NCI-H345 (cell line): Measurements from ENCODE around the gene PIGH.

Experiments used
- DNase-seq: peaks from one replicate; lab custom pipeline; 2025; lab: John Stamatoyannopoulos, UW

PIGH gene

GRCh38 chr14:67574806-67575205 lies 25.3 kb downstream of the PIGH start:
- DNase-seq: no peak

DNA sequence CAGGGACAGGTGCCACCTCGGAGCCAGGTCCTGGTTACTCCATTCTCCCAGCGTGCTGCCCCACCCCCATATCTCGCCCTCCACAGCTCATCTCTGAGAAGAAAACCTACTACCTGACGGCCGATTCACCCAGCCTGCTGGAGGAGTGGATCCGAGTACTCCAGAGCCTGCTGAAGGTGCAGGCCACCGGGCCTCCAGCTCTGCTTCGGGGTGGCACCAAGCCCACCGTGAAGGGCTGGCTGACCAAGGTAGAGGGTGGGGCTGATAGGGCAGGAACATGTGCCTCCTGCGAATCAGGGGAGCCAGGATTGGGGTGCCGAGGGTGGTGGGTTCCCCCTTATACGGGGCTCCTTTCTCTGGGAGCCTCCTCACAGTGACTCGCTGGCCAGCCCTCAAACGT lies 25.9 kb downstream of the PIGH start:
- DNase-seq: no peak

DNA sequence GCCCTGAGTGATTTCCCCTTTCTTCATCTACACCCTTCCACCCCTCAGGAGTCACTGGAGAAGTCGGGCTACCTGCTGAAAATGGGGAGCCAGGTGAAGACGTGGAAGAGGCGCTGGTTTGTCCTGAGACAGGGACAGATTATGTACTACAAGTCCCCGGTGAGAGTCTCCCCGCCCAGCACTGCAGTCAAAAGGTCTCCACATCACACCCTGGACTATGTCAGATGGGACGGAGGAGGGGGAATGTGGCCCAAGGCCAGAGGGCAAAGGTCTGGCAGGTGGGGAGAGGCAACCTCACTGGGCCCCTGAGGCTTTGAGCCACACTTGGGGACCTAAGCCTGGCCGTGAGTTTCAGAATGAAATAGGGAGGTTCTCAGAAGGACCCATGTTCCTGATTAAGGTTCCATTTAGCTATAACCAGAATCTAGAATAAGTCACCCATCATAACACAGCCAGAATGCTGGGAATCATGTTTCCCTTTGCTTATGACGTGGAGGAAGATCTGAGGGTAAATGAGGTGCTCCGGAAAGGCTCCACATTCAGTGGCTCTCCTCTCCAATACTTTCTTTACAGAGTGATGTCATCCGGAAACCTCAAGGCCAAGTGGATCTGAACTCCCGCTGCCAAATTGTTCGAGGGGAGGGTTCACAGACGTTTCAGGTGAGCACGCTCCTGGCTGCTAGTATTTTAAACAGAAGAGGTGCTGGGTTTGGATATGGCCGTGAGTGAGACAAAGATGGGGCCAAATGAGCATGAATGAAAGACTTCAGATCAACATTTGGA lies 26.6 kb downstream of the PIGH start:
- no peak for DNase-seq

DNA sequence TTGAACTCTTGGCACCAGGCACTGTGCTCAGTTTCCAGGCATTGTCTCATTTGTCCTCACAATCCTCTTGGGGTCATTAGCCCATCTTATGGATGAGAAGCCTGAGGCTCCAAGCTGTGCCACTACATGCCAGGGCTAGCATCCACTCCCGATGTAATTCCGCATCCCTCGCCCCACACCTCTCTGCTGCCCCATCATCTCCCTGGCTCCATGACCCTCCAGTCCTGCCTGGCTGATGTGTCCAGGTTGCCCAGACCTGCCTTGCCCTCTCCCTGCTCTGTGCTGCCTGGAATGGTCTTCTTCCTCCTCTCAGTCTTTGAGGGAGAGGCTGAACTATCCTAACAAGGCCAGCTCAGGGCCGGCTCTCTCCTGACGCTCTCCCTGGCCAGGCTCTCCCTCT lies 27.5 kb downstream of the PIGH start:
- no peak for DNase-seq

GRCh38 chr14:67571991-67572323 lies 28.1 kb downstream of the PIGH start:
- DNase-seq: no peak

- DNase-seq: peak; percentile 52
These were observed 28.6 kb downstream of the PIGH start for GRCh38 chr14:67571275-67571990.

GRCh38 chr14:67570453-67570852 lies 29.6 kb downstream of the PIGH start:
- no peak for DNase-seq

GRCh38 chr14:67569651-67570290 lies 30.3 kb downstream of the PIGH start:
- no peak for DNase-seq

GRCh38 chr14:67569011-67569650 lies 30.9 kb downstream of the PIGH start:
- no peak for DNase-seq

DNA sequence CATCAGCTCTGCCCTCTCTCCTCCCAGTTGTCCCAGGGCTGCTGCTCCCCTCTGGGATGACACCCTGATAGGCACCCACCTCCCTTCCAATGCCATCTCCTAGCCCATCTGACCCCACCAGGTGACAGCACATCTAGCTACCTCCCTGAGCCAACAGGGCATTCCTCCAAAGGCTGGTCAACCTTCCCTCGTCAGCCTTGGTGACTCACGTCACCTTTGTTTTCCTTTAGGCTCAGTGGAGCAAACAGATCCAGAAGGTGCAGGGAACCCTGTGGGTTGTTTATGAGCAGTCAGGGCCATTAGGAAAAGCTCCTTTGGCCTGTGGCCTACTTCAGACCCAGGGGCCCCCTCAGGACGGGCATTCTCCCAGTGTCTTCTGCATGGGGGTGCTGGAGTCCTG lies 32.4 kb downstream of the PIGH start:
- no peak for DNase-seq

DNA sequence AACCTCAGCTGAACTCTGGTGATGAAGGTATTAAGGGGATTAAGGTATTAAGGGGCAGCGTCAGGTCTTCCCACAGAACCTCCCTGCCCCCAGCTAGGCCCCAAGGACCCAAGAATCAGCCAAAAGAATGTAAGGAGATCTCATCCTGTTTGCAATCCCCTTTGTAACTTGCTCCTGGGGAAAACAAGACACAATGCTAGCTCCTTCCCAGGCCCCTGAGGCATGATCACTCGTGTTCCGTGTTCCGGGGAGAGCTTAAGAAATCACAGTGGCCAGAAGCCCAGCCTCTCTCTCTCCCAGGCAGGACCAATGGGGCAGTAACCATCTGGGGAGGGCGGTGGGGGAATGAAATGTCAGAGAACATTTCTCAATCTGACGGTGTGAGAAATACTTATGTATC lies 33.2 kb downstream of the PIGH start:
- DNase-seq: no peak

GRCh38 chr14:67564236-67564635 lies 35.8 kb downstream of the PIGH start:
- no peak for DNase-seq

DNA sequence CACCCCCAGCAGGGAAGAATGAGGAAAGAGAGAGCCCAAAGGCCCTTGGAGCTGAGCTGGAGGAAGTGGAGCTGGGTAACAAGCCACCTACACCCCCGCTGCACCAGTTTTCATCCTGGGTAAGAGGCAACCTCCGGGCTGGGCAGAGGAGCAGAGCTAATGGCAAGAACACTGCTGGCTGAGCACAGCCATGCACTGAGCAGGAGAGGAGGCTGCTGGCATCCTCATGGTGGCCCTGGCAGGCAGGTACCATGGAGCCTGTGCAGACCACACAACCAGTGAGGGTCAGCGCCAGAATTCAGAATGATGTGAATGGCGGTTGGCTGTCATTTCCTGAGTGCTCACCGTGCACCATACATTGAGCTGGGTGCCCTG lies 37.3 kb downstream of the PIGH start:
- no peak for DNase-seq

- no peak for DNase-seq
These were observed 37.9 kb downstream of the PIGH start for GRCh38 chr14:67562025-67562775.

- DNase-seq: no peak
These were observed 40.4 kb downstream of the PIGH start for GRCh38 chr14:67559639-67560038.

- DNase-seq: no peak
These were observed 42.4 kb downstream of the PIGH start for GRCh38 chr14:67557656-67558055.

DNA sequence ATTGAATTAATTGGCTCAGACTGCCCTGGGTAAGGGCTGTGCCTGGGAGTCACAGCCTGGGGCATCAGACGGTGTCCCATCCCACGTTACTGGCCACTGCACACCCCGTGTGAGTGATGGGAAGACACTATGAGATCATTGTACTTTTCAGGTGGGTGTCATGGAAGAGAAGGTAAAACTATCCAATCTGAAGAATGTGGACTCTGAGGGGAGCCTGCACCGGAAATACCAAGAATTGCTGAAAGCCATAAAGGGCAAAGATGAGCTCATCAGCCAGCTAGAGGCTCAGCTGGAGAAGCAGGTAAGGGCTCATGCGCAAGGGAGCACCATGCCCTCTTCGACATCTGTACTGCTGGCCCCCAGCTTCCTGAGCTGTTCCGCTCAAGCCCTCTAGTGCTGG lies 43.0 kb downstream of the PIGH start:
- DNase-seq: no peak

DNA sequence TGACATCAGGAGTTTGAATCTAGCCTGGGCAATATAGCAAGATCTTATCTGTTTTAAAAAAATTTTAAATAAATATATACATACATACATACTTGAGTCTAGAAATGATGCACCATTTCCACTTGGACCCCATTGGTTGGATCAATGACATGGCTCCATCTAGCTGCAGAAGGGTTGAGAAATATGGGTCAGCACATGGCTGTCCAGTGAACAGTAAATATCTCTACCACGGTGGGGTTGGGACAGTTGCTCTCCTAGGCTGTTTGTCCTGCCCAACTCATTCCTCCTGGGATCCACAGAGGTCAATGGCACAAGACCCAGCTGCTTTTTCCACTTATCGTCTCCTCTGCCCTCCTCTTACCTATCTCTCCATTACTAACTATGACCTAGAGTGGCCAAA lies 43.4 kb downstream of the PIGH start:
- DNase-seq: no peak

DNA sequence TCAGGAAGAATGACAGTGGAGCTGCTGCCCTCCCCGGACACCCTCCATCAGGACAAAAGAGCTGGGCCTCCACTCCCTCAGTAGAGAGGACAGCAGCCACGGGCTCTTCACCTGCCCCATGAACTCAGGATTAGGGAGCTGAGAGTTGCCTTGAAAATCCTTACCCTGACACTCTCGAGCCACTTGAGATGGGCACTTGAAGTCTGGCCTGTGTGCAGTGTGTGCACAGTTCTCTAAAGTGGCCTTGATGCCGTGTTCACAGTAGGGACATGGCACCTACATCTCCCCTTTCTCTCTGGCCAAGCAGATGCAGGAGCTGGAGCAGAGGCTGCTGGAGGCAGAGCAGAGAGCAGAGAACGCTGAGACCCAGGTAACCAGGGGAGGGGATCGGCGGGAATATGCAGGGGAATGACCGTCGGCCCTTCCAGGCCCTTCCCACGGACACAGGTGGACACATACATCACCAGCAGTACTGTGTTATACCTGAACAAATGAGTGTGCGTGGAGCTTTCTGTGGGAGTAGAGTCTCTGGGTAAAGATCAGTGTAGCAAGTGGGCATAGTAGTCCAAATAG lies 44.5 kb downstream of the PIGH start:
- DNase-seq: no peak

DNA sequence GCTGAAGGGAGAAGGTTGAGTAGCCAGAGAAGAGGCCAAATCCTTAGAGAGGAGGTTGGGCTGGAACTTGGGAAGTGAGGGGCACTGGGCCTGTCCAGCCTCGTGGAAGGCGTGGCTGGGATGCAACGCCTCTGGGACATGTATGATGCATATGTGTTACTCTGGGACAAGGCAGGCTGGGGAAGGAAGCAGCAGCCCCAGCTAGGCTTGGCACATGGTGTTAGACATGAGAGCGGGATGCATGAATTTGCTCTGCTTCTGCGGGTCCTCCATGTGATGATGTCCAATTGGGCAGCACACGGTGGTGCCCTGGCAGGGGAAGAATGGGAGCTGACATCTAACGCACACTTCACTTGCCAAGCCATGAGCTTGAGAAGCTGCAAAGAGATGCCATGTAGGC lies 45.7 kb downstream of the PIGH start:
- DNase-seq: no peak

- no peak for DNase-seq
These were observed 46.5 kb downstream of the PIGH start for GRCh38 chr14:67553547-67553946.

- DNase-seq: no peak
These were observed 48.1 kb downstream of the PIGH start for GRCh38 chr14:67551940-67552339.
